Measurements from ENCODE around the gene TANGO6.

TANGO6 gene

DNA sequence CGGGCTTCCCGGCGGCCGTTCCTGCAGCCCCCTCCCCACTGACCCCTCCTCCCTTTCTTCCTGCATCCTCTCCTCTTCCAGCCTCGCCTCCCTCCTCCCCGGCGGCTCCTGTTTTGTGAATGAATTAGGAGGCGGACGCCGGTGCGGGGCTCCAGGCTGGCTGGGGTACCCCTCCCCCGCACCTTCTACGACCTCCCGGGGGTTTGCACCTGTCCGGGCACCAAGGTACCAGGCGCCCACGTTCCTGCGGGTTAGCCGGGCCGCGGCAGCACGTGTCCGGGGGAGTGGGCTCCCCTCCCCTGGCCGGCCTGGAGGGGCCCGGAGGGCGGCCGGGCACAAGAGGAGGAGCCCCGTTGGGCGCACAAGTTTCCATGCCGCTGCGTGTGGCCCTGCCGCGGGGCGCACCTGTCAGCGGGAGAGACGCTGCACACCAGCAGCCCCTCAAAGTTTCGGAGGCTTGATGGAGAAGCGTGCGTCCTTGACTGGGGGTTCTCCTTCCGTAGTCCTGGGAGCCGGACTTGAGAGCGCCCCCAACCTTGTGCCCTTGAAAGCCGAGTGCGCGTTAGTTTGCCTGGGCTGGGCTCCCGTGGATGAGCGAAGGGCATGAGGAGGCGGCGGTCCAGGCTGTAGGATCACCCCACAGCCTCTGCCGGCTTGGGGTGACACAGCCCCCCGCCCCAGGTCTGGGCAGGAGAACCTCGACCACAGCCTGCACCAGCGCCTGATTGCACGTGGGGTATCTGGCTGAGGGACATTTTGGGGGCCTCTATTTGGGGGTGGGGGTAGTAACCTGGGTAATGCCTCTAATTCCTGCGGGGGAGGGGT is 263.4 kb downstream of the TANGO6 start:
- DNase-seq: no peak

DNA sequence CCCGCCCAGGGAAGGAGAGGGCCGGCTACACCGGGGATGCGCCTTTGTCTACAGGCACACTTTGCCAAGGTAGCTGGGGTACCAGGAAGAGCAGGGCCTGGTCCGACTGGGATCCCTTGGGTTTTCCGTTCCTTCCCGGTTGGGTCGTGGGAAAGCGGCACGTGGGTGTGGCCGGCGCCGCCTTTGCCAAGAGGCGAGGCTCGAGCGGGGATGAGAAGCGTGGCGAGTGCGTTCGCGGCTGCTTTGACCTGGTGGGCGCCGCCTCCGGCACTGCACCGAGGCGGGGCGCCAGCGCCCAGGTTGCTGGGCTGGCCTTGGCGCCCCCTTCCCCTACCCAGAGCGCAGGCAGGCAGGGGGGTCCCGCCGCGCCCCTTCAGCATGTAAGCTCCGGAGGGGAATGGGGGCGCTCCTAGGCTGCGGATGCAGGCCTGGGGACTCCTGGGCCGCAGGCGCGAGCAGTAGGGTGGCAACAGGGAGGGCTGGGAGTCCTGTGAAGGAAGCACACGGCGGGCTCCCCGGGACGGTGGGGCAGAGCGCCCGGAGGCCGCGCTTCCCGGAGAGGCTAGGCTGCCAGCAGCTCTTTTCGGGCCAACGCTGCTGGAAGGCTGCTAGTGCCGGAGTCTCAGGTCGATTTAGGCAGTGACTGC is 264.1 kb downstream of the TANGO6 start:
- DNase-seq: no peak

DNA sequence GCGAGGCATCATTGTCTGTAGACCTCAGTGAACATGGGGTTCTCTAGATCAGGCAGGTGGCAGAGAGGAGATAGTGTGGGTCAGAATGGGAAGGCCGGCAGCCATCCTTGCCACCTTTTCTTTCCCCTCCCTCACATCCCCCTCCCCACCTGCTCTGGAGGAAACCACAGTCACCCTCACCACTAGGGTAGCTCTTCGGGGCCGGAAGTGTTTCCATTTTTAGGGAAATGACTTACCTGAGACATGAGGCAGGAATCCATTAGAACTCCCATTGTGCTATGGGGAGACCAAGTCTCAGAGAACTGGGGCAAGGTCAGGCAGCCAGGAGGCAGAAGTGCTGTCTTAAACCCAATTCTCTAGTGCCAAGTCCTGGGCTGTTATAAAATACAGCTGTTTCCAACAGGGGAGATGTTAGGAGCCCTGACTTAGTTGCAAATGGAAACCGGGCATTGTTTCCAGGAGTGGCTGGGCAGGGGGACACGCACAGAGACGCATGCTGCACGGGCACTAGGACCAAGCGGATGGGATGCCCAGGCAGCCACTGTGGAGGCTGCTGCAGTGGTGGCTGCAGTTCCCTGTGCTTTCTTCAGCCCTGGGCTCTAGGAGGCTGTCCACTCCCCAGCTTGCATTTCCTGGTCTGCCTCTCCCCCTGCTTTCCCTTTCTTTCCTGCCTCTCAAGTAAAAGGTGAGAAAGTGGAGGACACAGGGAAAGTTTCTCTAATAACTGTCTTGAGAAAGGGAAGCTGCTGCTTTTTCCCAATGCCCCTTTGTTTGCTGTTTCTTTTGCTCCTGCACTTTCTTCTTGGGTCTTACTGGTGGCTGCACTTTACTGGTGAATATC is 265.0 kb downstream of the TANGO6 start:
- DNase-seq: no peak

DNA sequence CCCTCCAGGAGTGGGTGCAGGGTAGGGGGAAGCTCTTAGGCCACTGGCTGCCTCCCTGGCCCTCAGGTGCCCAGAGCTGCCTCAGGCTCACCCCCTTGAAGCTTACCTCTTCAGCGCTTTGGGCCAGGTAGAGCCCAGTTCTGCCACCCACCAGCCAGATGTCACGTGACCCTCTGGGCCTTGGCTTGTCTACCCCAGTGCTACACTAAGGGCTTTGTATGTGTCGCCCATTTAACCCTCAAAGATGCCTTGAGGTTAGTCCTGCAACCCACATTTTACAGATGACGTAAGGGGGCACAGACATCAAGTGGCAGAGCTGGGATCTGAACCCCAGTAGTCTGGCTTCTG is 265.5 kb downstream of the TANGO6 start:
- DNase-seq: no peak

DNA sequence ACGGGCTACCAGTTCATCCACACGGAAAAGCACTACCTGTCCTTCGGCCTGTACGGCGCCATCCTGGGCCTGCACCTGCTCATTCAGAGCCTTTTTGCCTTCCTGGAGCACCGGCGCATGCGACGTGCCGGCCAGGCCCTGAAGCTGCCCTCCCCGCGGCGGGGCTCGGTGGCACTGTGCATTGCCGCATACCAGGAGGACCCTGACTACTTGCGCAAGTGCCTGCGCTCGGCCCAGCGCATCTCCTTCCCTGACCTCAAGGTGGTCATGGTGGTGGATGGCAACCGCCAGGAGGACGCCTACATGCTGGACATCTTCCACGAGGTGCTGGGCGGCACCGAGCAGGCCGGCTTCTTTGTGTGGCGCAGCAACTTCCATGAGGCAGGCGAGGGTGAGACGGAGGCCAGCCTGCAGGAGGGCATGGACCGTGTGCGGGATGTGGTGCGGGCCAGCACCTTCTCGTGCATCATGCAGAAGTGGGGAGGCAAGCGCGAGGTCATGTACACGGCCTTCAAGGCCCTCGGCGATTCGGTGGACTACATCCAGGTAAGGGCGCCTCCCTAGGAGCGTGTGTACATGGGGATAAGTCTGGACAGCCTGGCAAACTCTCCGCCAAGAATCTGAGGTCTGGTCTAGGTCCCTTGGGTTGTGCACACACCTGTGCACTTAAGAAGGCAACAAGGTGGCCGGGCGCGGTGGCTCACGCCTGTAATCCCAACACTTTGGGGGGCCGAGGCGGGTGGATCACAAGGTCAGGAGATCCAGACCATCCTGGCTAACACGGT is 266.3 kb downstream of the TANGO6 start:
- no peak for DNase-seq

DNA sequence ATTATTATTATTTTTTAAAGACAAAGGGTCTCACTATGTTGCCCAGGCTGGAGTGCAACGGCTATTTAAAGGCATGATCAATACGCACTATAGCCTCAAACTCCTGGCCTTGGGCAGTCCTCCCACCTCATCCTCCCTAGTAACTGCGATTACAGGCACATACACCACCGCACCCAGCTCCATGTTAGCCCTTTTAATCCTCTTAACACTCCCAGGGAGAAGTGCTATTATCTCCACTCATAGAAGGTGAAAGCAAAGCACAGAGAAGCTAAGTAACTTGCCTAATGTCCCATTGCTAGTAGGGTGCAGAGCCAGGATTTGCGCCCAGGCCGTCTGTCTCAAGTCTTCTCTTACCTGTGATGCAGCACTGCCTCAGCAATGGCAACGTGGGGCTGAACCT is 267.1 kb downstream of the TANGO6 start:
- no peak for DNase-seq

DNA sequence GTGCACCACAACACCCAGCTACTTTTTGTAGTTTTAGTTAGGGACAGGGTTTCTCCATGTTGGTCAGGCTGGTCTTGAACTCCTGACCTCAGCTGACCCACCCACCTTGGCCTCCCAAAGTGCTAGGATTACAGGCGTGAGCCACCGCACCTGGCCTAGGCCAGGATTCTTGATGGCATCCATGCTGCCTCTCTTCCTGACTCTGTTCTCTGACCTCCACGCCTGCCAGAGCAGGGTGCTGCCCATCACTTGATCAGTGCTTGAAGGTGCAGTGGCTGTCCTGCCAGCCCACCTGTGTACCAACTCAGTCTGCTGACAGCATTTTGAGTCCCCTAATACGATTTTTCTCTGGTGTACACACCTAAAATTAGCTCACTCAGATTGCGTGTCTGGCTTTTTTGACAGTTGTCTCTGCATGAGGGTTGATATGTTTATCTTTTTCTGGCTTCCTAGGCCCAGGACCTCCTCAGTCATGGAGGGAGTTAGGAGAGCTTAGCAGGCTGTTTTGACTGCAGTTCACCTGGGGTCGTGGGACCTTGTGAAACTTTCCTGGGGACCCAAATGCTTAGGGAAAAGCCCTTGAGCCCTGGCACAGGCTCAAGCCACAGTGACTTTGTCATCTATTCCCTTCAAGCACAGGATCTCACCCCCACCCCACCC is 268.0 kb downstream of the TANGO6 start:
- DNase-seq: no peak

DNA sequence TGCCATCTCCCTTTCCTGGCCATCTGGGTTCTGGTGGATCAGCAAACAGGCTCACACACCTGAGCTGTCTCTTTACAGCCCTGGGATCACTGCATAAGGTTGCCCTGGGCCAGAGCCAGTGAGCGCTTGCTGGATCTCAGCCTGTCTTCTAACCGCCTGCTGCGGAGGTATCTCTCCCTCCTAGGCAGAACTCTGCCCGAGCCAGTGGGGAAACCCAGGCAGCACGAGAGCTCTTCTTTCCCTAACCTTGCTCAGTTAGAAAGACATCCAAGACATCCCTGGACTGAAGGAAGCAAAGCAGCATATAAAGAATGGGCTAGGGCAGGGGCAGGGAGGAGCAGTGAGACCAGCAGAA is 268.5 kb downstream of the TANGO6 start:
- no peak for DNase-seq

DNA sequence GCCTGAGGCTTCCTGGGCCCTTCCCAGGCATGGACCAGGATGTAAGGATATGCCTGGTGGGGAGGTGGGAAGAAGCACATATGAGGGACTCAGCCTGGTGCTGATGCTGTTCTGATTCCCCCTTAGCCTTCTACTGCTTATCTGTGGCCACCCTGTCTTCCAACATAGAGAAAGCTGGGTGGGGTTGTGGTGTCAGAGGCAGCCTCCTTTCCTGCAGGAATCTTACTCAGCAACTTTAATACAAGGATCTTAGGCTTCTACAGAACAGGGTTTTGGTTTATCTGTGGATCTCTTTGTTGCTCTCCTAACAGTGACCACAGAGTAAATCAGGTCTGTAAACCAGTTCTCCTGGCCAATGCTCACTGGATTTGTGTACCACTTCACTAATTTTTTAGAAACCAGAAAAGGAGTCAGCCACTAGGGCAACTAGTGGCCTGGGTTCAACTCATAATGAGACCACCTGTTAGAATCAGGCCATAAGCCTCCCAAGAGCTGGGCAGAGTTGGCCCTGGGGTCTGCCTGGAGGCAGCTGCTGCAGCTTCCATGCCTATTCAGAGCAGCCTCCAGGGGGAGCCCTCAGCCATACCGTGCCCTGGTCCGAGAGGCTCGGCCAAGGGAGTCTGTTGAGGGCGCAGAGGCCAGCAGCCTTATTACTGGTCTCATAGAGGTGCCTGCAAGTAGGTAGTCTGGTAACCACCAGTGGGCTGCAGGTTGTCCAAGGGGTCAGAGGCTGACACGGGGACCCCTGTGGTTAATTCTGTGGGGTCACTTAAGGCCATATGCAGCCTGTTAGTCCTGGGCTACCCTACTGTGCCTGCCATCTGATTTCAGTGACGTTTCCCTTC is 269.2 kb downstream of the TANGO6 start:
- DNase-seq: peak; percentile 10

DNA sequence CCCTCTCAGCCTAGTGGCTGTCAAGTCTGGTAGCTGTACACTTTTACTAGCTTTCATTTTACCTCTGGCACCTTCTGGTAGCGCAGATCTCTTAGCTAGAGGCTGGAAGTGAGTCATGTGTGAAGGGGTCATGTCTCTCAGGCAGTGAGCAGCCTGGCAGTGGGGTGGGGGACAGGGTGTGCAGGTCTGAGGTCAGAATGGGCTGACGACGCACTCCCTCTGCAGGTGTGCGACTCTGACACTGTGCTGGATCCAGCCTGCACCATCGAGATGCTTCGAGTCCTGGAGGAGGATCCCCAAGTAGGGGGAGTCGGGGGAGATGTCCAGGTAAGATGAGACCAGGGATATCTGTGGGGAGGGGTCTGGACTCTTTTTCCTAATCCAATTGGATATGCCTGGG is 269.9 kb downstream of the TANGO6 start:
- DNase-seq: no peak

DNA sequence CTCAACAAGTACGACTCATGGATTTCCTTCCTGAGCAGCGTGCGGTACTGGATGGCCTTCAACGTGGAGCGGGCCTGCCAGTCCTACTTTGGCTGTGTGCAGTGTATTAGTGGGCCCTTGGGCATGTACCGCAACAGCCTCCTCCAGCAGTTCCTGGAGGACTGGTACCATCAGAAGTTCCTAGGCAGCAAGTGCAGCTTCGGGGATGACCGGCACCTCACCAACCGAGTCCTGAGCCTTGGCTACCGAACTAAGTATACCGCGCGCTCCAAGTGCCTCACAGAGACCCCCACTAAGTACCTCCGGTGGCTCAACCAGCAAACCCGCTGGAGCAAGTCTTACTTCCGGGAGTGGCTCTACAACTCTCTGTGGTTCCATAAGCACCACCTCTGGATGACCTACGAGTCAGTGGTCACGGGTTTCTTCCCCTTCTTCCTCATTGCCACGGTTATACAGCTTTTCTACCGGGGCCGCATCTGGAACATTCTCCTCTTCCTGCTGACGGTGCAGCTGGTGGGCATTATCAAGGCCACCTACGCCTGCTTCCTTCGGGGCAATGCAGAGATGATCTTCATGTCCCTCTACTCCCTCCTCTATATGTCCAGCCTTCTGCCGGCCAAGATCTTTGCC is 271.1 kb downstream of the TANGO6 start:
- no peak for DNase-seq

DNA sequence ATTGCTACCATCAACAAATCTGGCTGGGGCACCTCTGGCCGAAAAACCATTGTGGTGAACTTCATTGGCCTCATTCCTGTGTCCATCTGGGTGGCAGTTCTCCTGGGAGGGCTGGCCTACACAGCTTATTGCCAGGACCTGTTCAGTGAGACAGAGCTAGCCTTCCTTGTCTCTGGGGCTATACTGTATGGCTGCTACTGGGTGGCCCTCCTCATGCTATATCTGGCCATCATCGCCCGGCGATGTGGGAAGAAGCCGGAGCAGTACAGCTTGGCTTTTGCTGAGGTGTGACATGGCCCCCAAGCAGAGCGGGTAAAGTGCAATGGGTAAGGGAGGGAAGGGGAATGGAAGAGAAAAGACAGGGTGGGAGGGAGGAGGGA is 271.6 kb downstream of the TANGO6 start:
- DNase-seq: no peak

DNA sequence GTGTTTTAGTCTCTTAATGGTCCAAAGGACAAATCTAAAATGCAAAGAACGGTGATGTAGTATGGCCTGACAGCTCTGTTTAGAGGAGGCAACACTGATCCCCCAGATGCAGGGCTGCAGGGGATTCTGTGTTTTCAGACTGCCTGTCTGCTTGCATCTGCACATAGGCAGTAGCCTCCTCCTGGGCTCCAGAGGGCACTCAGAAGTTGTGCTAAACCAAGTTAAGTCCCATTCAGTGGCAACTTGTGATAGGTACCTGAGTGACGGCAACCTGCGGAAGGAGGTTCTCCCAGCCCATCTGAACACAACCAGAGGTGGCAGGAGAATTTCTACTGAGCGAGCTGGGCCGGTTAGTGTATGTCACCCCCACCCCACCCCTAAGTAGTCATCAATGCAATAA is 272.0 kb downstream of the TANGO6 start:
- no peak for DNase-seq

DNA sequence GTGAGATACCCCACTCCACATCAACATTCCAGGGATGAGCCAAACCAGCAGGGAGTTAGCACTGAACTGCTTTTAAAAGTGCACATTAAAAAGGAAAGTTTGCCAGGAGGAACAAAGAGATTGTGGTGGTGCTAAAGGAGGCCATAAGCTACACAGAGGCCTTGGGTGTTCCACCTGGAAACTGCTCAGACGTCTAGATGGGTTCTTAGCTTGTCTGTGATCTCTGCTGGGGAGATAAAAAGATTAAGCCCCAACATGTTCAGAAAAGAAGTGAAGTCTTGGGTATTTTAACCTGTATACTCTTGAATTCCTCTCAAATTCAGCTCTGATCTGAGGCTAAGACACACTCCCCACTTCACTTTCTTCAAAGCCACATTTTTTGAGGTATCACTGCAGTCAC is 272.5 kb downstream of the TANGO6 start:
- DNase-seq: no peak

DNA sequence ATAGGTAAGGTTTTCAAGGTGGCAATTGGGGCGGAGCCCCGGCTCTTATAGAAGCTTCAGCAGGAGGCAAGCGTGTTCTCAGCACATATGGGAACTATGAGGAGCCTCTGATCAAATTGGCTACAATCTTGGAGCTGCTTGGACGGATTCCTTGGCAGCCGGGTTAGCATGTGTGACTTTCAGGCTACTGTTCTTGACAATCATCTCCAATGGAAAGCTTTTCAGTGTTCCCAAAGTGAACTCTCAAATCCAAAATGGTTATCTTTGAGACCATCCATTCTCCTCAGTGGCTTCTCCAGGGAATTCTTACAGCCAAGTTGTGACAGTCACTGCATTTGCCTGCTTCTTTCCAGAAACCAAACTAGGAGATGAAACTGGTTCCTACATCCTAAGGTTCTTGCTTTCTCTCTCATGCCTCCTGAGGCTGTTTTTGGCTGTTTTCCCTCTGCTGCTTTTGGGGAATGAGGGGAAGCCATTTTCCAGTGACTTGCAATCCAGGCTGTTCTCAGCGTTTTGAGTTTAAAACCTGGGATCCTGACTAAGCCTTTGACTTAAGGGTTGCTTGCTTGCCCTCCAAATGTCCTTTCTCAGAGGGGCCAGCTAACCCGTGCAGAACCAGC is 273.0 kb downstream of the TANGO6 start:
- DNase-seq: no peak

DNA sequence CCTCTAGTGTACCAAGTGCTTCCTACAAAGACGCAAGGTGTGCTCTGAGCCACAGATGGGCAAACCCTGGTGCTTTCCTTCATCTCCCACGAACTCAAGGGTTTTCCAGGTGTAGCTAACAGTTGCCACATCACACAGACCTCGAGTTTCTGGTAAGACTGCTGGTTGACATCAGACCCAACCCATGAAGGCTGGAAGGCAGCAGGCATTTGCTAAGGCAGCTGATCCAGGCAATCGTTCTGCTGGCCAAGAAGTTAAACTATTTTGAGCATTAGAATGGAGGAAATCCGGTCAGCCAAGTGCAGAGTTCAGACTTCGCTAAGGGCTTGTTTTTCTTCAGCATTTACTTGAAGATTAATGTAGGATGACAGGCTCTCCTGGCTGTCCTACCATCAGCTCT is 273.6 kb downstream of the TANGO6 start:
- no peak for DNase-seq

DNA sequence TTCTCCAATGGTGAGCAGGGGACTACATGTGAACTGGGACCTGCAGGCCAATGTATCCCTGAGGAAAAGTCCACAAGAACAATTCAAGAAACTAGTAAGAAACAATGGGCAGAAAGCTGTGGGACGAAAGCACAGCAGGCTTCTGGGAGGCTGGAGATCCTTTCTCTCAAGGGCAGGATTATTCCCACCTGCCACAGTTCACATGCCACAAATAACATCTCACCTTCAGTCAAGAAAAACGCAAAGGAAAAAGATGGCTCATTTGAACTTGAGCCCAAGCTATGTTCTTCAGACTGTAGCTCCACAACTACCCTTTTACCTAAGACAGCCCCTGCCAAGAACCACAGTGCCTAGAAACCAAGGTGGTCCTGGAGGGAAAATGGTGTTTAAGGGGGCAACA is 275.1 kb downstream of the TANGO6 start:
- no peak for DNase-seq

DNA sequence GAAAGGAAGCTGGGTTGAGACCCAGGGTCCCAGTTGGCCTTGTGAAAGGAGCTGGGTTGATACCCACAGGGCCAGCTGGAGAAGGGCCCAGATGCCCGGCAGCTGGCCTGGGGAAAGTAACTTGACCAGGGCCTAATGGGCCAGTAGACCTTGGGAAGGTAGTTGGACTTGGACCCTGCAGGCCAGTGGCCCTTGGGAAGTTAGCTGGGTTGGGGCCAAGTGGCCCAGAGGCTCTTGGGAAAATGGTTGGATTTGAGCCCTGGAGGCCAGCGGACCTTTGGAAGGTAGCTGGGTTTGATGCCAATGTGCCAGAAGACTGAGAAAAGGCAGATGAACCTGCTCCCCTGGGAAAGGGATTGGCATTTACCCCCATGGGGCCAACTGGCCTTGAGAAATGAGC is 275.7 kb downstream of the TANGO6 start:
- no peak for DNase-seq

DNA sequence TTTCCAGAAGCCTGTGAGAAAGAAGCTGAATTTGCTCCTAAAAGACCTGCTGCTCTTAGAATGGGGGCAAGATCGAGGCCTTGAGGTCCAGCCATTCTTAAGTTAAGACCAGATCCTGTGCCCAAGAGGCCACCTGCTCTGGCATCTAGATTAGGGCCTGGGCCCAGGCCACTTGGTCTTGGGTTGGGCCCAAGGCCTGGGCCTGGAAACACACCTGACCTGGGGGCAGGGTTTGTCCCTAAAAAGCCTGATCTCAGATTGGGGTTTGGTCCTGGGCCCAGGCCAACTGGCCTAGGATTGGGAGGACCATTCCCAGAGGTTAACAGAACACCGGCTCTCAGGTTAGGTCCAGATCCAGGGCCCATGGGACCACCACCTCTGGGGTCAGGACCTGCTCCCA is 276.2 kb downstream of the TANGO6 start:
- DNase-seq: no peak

DNA sequence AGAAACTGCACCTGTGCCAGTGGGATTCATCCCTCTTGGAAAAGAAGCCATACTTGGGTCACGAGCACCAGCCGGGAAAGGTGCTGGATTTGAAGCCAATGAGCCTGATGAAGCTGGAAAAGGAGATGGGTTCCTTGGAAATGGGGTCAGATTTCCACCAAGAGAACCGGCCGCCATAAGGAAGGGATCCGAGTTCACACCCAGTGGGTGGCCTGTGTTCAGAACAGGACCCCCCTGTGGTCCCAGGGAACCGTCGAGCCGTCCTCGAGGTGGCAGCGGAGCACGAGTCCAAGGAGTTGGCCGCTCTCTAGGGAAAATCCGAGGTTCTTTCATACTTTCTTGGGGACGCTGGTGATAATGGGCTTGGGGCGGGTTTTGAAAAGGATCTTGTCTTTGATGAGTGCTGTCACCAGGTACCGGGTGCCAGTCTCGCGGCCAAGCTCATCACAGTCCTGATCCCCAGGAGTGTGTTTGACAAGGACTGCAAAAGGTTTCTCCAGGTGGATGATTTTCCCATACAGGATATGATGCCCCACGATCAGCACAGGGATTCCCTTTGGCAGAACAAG is 276.8 kb downstream of the TANGO6 start:
- no peak for DNase-seq

Measured in KG1 (cell line).